HG03045 (cell line): ENCODE data around the gene SDF2L1.
"Not testable (repeated sequence)": the region's sequence is repeated elsewhere in the genome, so short reads cannot be mapped to it uniquely, and the experiment has no call there.

Experiments
- ATAC-seq: cut with Tn5 transposase; IDR thresholded peaks from one replicate; pipeline ENCODE4 v1.9.1; 2021; ENCODE audit warnings: mild to moderate bottlenecking, moderate library complexity; ENCODE audit not compliant: unreplicated experiment

The SDF2L1 gene

GRCh38 chr22:21660904-21661303 is 18.8 kb downstream of the SDF2L1 start:
- ATAC-seq, result no peak

GRCh38 chr22:21661991-21662390 is 19.9 kb downstream of the SDF2L1 start:
- no peak for ATAC-seq

- no peak for ATAC-seq
These were observed 21.6 kb downstream of the SDF2L1 start for GRCh38 chr22:21663738-21664137.

GRCh38 chr22:21665047-21665851 is 23.1 kb downstream of the SDF2L1 start:
- ATAC-seq, result no peak

- no peak for ATAC-seq
These were observed 24.7 kb downstream of the SDF2L1 start for GRCh38 chr22:21666786-21667185.

- ATAC-seq, result no peak
These were observed 26.9 kb downstream of the SDF2L1 start for GRCh38 chr22:21669026-21669425.

- no peak for ATAC-seq
These were observed 30.1 kb downstream of the SDF2L1 start for GRCh38 chr22:21672107-21672629.

GRCh38 chr22:21673534-21674321 is 31.6 kb downstream of the SDF2L1 start:
- ATAC-seq, result no peak

GRCh38 chr22:21674638-21675245 is 32.6 kb downstream of the SDF2L1 start:
- ATAC-seq, result no peak

GRCh38 chr22:21677606-21678443 is 35.7 kb downstream of the SDF2L1 start:
- no peak for ATAC-seq

- ATAC-seq, result not testable (repeated sequence)
These were observed 36.7 kb downstream of the SDF2L1 start for GRCh38 chr22:21678842-21679241.

- no peak for ATAC-seq
These were observed 37.3 kb downstream of the SDF2L1 start for GRCh38 chr22:21679383-21679782.

- ATAC-seq, result no peak
These were observed 38.9 kb downstream of the SDF2L1 start for GRCh38 chr22:21680830-21681565.

GRCh38 chr22:21681566-21682370 is 39.7 kb downstream of the SDF2L1 start:
- ATAC-seq, result no peak

GRCh38 chr22:21682385-21683175 is 40.5 kb downstream of the SDF2L1 start:
- ATAC-seq, result no peak

GRCh38 chr22:21683401-21683811 is 41.3 kb downstream of the SDF2L1 start:
- no peak for ATAC-seq

GRCh38 chr22:21684492-21685163 is 42.5 kb downstream of the SDF2L1 start:
- ATAC-seq, result no peak

GRCh38 chr22:21685164-21685513 is 43.0 kb downstream of the SDF2L1 start:
- no peak for ATAC-seq
